Neutrophil (primary cell): ENCODE measurements around the gene ITPKB.

Source experiments
- H3K27ac ChIP-seq: fragments of 200-600 bp; sonication (generic); 2 replicates; pipeline ENCODE4 v1.5.1; 2016; ENCODE audit warnings: mild to moderate bottlenecking, moderate library complexity
- H3K27me3 ChIP-seq: fragments of 200-600 bp; sonication (generic); 2 replicates; pipeline ENCODE4 v1.6.0; 2016; ENCODE audit warnings: mild to moderate bottlenecking
- H3K36me3 ChIP-seq: fragments of 200-600 bp; sonication (generic); 2 replicates; pipeline ENCODE4 v1.5.1; 2017
- H3K4me1 ChIP-seq, 2 experiments: fragments of 200-600 bp in 1 of 2; sonication (generic) in 1 of 2; 1 replicate in 1 of 2; 2 replicates in 1 of 2; pipeline versions ENCODE4 v1.5.1 to v1.6.1; 2013 to 2016; ENCODE audit warnings: low read depth in 1 of 2, low read length in 1 of 2, mild to moderate bottlenecking in 1 of 2, moderate library complexity in 1 of 2; ENCODE audit not compliant: control insufficient read depth in 1 of 2, insufficient read depth in 1 of 2
- H3K4me3 ChIP-seq, 2 experiments: fragments of 200-600 bp in 1 of 2; sonication (generic) in 1 of 2; 1 replicate in 1 of 2; 2 replicates in 1 of 2; pipeline ENCODE4 v1.5.1; 2013 to 2016; ENCODE audit warnings: low read depth in 1 of 2, low read length in 1 of 2, mild to moderate bottlenecking in 1 of 2, moderate library complexity in 1 of 2
- H3K9me3 ChIP-seq: fragments of 200-600 bp; sonication (generic); 2 replicates; pipeline ENCODE4 v1.5.1; 2016
- CTCF ChIP-seq: fragments of 200-600 bp; sonication (generic); IDR thresholded peaks from 2 replicates; pipeline ENCODE4 v1.5.1; 2016; ENCODE audit warnings: antibody characterized with exemption

Gene ITPKB

DNA sequence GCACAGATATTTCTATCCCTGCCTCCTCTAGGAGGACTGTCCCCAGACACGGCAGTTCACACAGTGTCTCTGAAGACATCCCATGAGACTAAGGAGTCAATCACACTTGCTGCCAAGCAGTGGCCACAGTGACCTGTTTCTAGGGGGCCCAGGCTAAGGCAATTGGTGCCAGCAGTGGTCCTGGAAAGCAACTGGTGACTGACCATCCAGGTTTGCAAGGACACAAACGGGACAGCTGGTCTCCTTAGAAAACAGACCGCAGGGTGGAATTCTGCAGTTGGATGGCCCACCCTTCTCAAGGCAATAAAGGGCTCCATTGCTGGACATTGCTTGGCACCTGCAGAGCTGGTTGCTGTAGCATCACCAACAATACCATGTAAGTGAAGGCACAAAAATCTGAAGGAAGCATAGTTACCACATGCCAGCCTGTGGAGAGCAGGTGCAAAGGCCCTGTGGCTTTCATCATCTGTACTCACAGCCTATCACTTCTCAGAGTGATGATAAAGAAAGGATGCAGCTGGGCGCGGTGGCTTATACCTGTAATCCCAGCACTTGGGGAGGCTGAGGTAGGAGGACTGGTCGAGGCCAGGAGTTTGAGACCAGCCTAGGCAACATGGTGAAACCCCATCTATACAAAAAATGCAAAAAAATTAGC is 109.1 kb downstream of the ITPKB start:
- no peak overlapping the region for H3K27ac ChIP-seq
- H3K27me3 ChIP-seq: peaks cover 8% of the 10 kb centered on the region
- H3K9me3 ChIP-seq: no peaks in the 10 kb centered on the region
- no peak for TF ChIP-seq CTCF
- H3K36me3 ChIP-seq: peaks cover 41% of the 10 kb centered on the region
- no peak overlapping the region for H3K4me3 ChIP-seq
- peaks cover 3 to 12% of the 10 kb centered on the region in 2 experiments for H3K4me1 ChIP-seq

DNA sequence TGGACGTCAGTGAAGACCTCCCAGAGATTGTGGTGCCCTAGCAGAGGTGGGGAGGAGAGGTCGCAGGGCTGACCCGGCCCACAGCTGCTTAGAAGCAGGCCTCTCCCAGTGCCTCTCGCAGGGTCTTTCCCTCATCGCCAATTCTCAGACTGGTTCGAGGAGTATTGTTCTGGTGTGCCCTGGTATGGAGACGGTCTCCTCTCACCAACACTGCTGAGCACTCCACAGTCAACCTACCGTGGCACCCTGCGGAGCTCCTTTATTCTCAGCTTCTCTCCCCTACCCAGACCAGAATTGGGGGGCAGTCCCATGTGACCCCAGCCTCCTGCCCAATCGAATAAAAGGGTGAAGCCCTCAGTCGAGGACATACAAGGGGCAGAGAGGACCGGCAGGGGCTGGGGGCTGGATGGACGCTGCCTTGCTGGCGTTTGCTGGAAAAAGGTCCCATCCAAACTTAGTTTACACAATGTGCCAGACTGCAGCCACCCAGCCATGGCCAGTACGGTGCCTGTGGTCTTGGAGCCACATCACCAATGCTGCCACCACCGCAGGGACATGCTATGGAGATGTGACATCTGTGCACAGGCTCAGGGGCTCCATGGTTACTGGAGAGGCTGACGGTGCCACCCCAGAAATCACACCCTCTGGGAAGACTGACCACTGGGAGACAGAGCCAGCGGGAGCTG is 109.7 kb downstream of the ITPKB start:
- Histone ChIP-seq H3K4me3 (no peak overlapping the region), H3K27me3 (peaks cover 8% of the 10 kb centered on the region), H3K4me1 (peaks cover 3 to 12% of the 10 kb centered on the region in 2 experiments), H3K36me3 (peaks cover 34% of the 10 kb centered on the region), H3K9me3 (no peaks in the 10 kb centered on the region), H3K27ac (no peak overlapping the region)
- no peak for TF ChIP-seq CTCF

- no peak for TF ChIP-seq CTCF
- H3K27me3 ChIP-seq: peaks cover 8% of the 10 kb centered on the region
- no peak overlapping the region for H3K27ac ChIP-seq
- H3K9me3 ChIP-seq: no peaks in the 10 kb centered on the region
- H3K4me3 ChIP-seq: no peak overlapping the region
- peaks cover 3 to 6% of the 10 kb centered on the region in 2 experiments for H3K4me1 ChIP-seq
- peaks cover 28% of the 10 kb centered on the region for H3K36me3 ChIP-seq
Measured at GRCh38 chr1:226628612-226629155, 110.4 kb downstream of the ITPKB start.

DNA sequence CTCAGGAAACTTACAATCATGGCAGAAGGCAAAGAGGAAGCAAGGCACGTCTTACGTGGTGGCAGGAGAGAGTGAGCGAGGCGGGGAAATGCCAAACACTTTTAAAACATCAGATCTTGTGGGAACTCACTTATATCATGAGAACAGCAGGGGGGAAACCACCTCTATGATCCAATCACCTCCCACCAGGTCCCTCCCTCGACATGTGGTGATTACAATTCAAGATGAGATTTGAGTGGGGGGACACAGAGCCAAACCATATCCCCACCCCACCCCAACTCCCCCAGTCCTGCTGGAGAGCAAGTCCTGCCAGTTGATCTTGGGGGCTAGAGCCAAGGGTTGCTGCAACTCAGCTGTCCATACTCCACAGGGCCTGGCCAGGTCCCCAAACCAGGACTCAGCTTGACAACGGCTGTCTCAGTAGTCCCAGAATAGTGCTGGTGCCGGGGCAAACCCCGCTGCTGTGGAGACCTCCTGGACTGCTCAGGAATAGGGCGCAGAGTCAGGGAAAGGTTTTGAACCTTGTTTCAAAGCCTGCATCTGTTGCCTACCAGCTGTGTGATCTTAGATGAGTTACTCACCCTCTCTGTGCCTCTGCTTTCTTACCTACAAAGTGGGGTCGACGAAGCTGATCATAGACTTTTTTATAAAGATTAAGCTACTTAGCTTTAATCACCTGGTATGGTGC is 111.0 kb downstream of the ITPKB start:
- Histone ChIP-seq H3K4me1 (peaks cover 3 to 6% of the 10 kb centered on the region in 2 experiments), H3K27me3 (peaks cover 8% of the 10 kb centered on the region), H3K27ac (no peak overlapping the region), H3K36me3 (peaks cover 22% of the 10 kb centered on the region), H3K4me3 (no peak overlapping the region), H3K9me3 (no peaks in the 10 kb centered on the region)
- no peak for TF ChIP-seq CTCF

GRCh38 chr1:226627050-226627755 is 111.9 kb downstream of the ITPKB start:
- Histone ChIP-seq H3K4me1 (peaks cover 3 to 6% of the 10 kb centered on the region in 2 experiments), H3K27ac (no peak overlapping the region), H3K9me3 (no peaks in the 10 kb centered on the region), H3K27me3 (peaks cover 8% of the 10 kb centered on the region), H3K4me3 (no peak overlapping the region), H3K36me3 (peaks cover 13% of the 10 kb centered on the region)
- TF ChIP-seq CTCF: no peak
